Heart left ventricle (tissue), 16 donors: ENCODE measurements around the gene FLACC1. TPM values are rescaled to one million over a fixed set of nuclear protein-coding genes. Genes with fewer than 3 reads are reported as not detected.

Experiments
- ATAC-seq, 4 donors: fragments of 200-7000 bp; cut with Tn5 transposase; one replicate each; pipeline ENCODE4 v1.9.1; 2020 to 2022; ENCODE audit warnings: moderate library complexity in 4 of 4, mild to moderate bottlenecking in 3 of 4, moderate number of reproducible peaks in 1 of 4
- DNase-seq, 5 donors: peaks; one replicate each; pipeline ENCODE4 v3.0.0-alpha.2; 2020
- H3K27ac ChIP-seq, 12 donors: fragments of 200-600 bp; sonication (generic) in 4 of 12; one replicate each; pipeline versions ENCODE4 v1.5.0 to v1.8.0; 2016 to 2022; ENCODE audit warnings: mild to moderate bottlenecking in 2 of 12
- H3K27me3 ChIP-seq, 9 donors: fragments of 200-600 bp; sonication (generic) in 2 of 9; one replicate each; pipeline versions ENCODE4 v1.5.1 to v1.8.0; 2016 to 2022; ENCODE audit warnings: mild to moderate bottlenecking in 3 of 9
- H3K36me3 ChIP-seq, 9 donors: fragments of 200-600 bp; sonication (generic) in 2 of 9; one replicate each; pipeline versions ENCODE4 v1.5.0 to v1.8.0; 2018 to 2022; ENCODE audit warnings: mild to moderate bottlenecking in 2 of 9
- H3K4me1 ChIP-seq, 12 donors: fragments of 200-600 bp; sonication (generic) in 4 of 12; one replicate each; pipeline versions ENCODE4 v1.5.0 to v1.8.0; 2016 to 2022; ENCODE audit warnings: mild to moderate bottlenecking in 3 of 12
- H3K4me3 ChIP-seq, 12 donors: fragments of 200-600 bp; sonication (generic) in 4 of 12; one replicate each; pipeline versions ENCODE4 v1.5.0 to v1.8.0; 2017 to 2022; ENCODE audit warnings: mild to moderate bottlenecking in 9 of 12, moderate library complexity in 4 of 12
- H3K9me3 ChIP-seq, 12 donors: fragments of 200-600 bp; sonication (generic) in 4 of 12; one replicate each; pipeline versions ENCODE4 v1.5.0 to v1.8.0; 2016 to 2022; ENCODE audit warnings: mild to moderate bottlenecking in 1 of 12
- CTCF ChIP-seq, 12 donors: fragments of 200-600 bp; sonication (generic) in 4 of 12; IDR thresholded peaks; one replicate each; pipeline versions ENCODE4 v1.5.0 to v1.8.0; 2018 to 2022; ENCODE audit warnings: antibody characterized with exemption in 12 of 12, mild to moderate bottlenecking in 5 of 12
- POLR2A ChIP-seq, 2 donors: fragments of 450-650 bp; IDR thresholded peaks; one replicate each; pipeline ENCODE4 v1.6.1; 2017; ENCODE audit warnings: antibody characterized with exemption in 2 of 2, mild to moderate bottlenecking in 2 of 2, moderate library complexity in 2 of 2
- WGBS, 4 donors: extraction: QIAGEN DNeasy Blood & Tissue Kit in 2 of 4; methylation state at CpG; one replicate each; pipeline versions ENCODE4 v1.1.5 to v1.1.7; 2013 to 2018; 5-methylcytosine and 5-hydroxymethylcytosine counted together
- intact Hi-C, 10 donors: fragments of 100-400 bp; cut with DNase I; formaldehyde crosslinking; loops; one replicate each; pipeline versions ENCODE4 v1.11.1 to v1.14.2; 2022
- polyA plus RNA-seq, 2 donors: library from polyadenylated mRNA; stranded (reverse); fragments of 200-250 nt; gene quantifications; one replicate each; pipeline ENCODE4 v1.2.3, GENCODE V29; 2013
- total RNA-seq, 9 donors: library from RNA; depleted of rRNA in 2 of 9; stranded (reverse); fragments of >200 nt in 2 of 9; fragmentation: NEBNext Ultra II Directional in 3 of 9; extraction: Animal tissue kit (Norgen Biotek cat#: 25700) in 3 of 9; gene quantifications; one replicate each; pipeline versions ENCODE4 v1.1.0 to v1.2.4, GENCODE V29; 2016 to 2023
- donor health status: ischemic (EF 13 %, LVEDD 7.1; RV severe dilation, severe dysfunction).
- donor health status: healthy with polysubstance abuse.
- donor health status: DM: no; HTN: yes; CAD: no.
- donor health status: DM: no; HTN: no; CAD: no.
- donor health status: ischemic (EF 25% LVEDD 6.9; RV normal size, moderate dysfunction).
- donor health status: ischemic (EF 25% LVEDD 5.7; RV mildly dilated, moderate dysfunction).
- donor health status: healthy.
- donor health status: DM: yes; HTN: yes; CAD: no.
- donor health status: ischemic (EF 35%, LVEDD 5.7; RV mildly dilated, moderate dysfunction).
- donor health status: nonischemic (EF 11% LVEDD 7.7; RV severe dilation, severe dysfunction).
- donor health status: DM: yes; HTN: yes; CAD: no.
- donor health status: PGD.
- donor health status: ischemic (EF 29% LVEDD 5.4; RV normal size, mild dysfunction).
- donor health status: nonischemic (EF 23%, LVEDD 6.1; RV moderate dilation, normal function).

Gene FLACC1
- total and polyA plus RNA-seq, 11 donors = 1.1 to 8.1 (median 7.0) TPM

- H3K9me3 ChIP-seq = peaks cover 0 to 8% (median 0%) of the 10 kb centered on the region in 12 donors
- WGBS, 4 donors = 51 to 71% (median 63%) methylated on average over 1 of the region's 1 CpG
- H3K27me3 ChIP-seq = no peaks in the 10 kb centered on the region
- TF ChIP-seq POLR2A (IDR thresholded peaks at IDR 0.05) (no peak), CTCF (IDR thresholded peaks at IDR 0.05) (peak in 1 of 12 donors; percentile 4)
- peaks cover 0 to 78% (median 25%) of the 10 kb centered on the region in 9 donors for H3K36me3 ChIP-seq
- no peak overlapping the region for H3K4me3 ChIP-seq
- ATAC-seq (no peak), DNase-seq (no peak)
- H3K27ac ChIP-seq = no peak overlapping the region
- peaks cover 0 to 15% (median 0%) of the 10 kb centered on the region in 12 donors for H3K4me1 ChIP-seq
- intact Hi-C loops = no loop called here
Observed at GRCh38 chr2:201344663-201345366, 12.3 kb downstream of the FLACC1 start.

- Histone ChIP-seq H3K9me3 (peaks cover 0 to 8% (median 0%) of the 10 kb centered on the region in 12 donors), H3K4me3 (no peak overlapping the region), H3K36me3 (peaks cover 0 to 65% (median 25%) of the 10 kb centered on the region in 9 donors), H3K4me1 (peaks cover 0 to 15% (median 0%) of the 10 kb centered on the region in 12 donors), H3K27ac (peak overlapping the region in 1 of 12 donors; percentile 3), H3K27me3 (no peaks in the 10 kb centered on the region)
- 86 to 94% (median 90%) methylated on average over 2 of the region's 2 CpGs for WGBS, 4 donors
- no peak for ATAC-seq
- intact Hi-C loops = no loop called here
- TF ChIP-seq CTCF (IDR thresholded peaks at IDR 0.05) (no peak), POLR2A (IDR thresholded peaks at IDR 0.05) (no peak)
- no peak for DNase-seq
Observed at GRCh38 chr2:201343559-201343958, 13.6 kb downstream of the FLACC1 start.

GRCh38 chr2:201342923-201343322 lies 14.2 kb downstream of the FLACC1 start:
- H3K36me3 ChIP-seq = peaks cover 0 to 61% (median 22%) of the 10 kb centered on the region in 9 donors
- H3K4me3 ChIP-seq = no peak overlapping the region
- 40 to 67% (median 54%) methylated on average over 1 to 2 of the region's 2 CpGs for WGBS, 4 donors
- H3K27ac ChIP-seq = peak overlapping the region in 2 of 12 donors; percentile 3 to 12
- H3K9me3 ChIP-seq = peaks cover 0 to 8% (median 0%) of the 10 kb centered on the region in 12 donors
- intact Hi-C loops = no loop called here
- H3K27me3 ChIP-seq = no peaks in the 10 kb centered on the region
- ATAC-seq = peak; percentile 66 to 86 (median 75)
- H3K4me1 ChIP-seq = peaks cover 0 to 15% (median 0%) of the 10 kb centered on the region in 12 donors
- TF ChIP-seq CTCF (IDR thresholded peaks at IDR 0.05) = no peak
- no peak for TF ChIP-seq POLR2A (IDR thresholded peaks at IDR 0.05)
- peak in 1 of 5 donors; percentile 52 for DNase-seq

GRCh38 chr2:201329409-201329808 lies 27.7 kb downstream of the FLACC1 start:
- peaks cover 0 to 13% (median 6%) of the 10 kb centered on the region in 9 donors for H3K36me3 ChIP-seq

More at GRCh38 chr2:201329409-201329808, 27.7 kb downstream of the FLACC1 start:
- Histone ChIP-seq H3K9me3 (peaks cover 0 to 35% (median 7%) of the 10 kb centered on the region in 12 donors), H3K4me1 (no peaks in the 10 kb centered on the region), H3K27ac (no peak overlapping the region), H3K4me3 (no peak overlapping the region), H3K27me3 (no peaks in the 10 kb centered on the region)
- intact Hi-C loops = no loop called here
- WGBS, 4 donors = 44 to 59% (median 52%) methylated on average over 1 of the region's 1 CpG
- DNase-seq (no peak), ATAC-seq (no peak)
- TF ChIP-seq CTCF (IDR thresholded peaks at IDR 0.05) (no peak), POLR2A (IDR thresholded peaks at IDR 0.05) (no peak)
